Kidney (tissue), 14 donors: Measurements from ENCODE around the gene ITPR1. TPM values are rescaled to one million over a fixed set of nuclear protein-coding genes. Genes with fewer than 3 reads are reported as not detected.

Source experiments
- DNase-seq, 5 donors: peaks; one replicate each; pipeline ENCODE4 v3.0.0-alpha.2; 2013 to 2020
- FAIRE-seq: peaks from 2 replicates; lab custom pipeline; 2012; peaks lifted over from hg19 to GRCh38; lab: Jason Lieb, UNC
- H3K27ac ChIP-seq, 2 donors: one replicate each; pipeline ENCODE4 v1.7.0; 2013; ENCODE audit warnings: low read depth in 2 of 2, low read length in 2 of 2, inconsistent platforms in 1 of 2
- H3K27me3 ChIP-seq: one replicate; pipeline ENCODE4 v1.7.1; 2013; ENCODE audit warnings: low read length, inconsistent platforms; ENCODE audit not compliant: control insufficient read depth, insufficient read depth
- H3K36me3 ChIP-seq, 3 donors: one replicate each; pipeline versions ENCODE4 v1.7.0 to v1.7.1; 2013; ENCODE audit warnings: low read length in 3 of 3, control low read depth in 1 of 3, inconsistent platforms in 1 of 3; ENCODE audit not compliant: insufficient read depth in 3 of 3, control insufficient read depth in 2 of 3
- H3K4me1 ChIP-seq, 3 donors: one replicate each; pipeline versions ENCODE4 v1.7.0 to v1.7.1; 2013; ENCODE audit warnings: low read length in 3 of 3, inconsistent platforms in 1 of 3, low read depth in 1 of 3; ENCODE audit not compliant: control insufficient read depth in 2 of 3, insufficient read depth in 2 of 3
- H3K4me3 ChIP-seq, 3 donors: one replicate each; pipeline versions ENCODE4 v1.7.0 to v1.8.1; 2013; ENCODE audit warnings: low read length in 3 of 3, control low read depth in 1 of 3, inconsistent platforms in 1 of 3
- H3K9ac ChIP-seq, 3 donors: one replicate each; pipeline versions ENCODE4 v1.7.0 to v1.7.1; 2013; ENCODE audit warnings: low read length in 3 of 3, control low read depth in 1 of 3, inconsistent platforms in 1 of 3
- H3K9me3 ChIP-seq, 3 donors: one replicate each; pipeline versions ENCODE4 v1.7.0 to v1.7.1; 2013; ENCODE audit warnings: low read length in 3 of 3, control low read depth in 1 of 3, inconsistent platforms in 1 of 3; ENCODE audit not compliant: control insufficient read depth in 2 of 3, insufficient read depth in 1 of 3
- intact Hi-C: fragments of 100-400 bp; cut with DNase I; formaldehyde crosslinking; loops from one replicate; pipeline ENCODE4 v1.11.1; 2022
- polyA plus RNA-seq: library from polyadenylated mRNA; stranded (reverse); fragments of 350-450 nt; fragmentation: Illumina TruSeq; extraction: RNeasy Lipid Tissue Mini Kit (QIAGEN cat#74804); gene quantifications from one replicate; pipeline ENCODE4 v1.2.3, GENCODE V29; 2014; ENCODE audit warnings: low read depth, low replicate concordance; ENCODE audit not compliant: insufficient read depth
- total RNA-seq: library from RNA; stranded (reverse); fragmentation: NEBNext Ultra II Directional; extraction: Animal tissue kit (Norgen Biotek cat#: 25700); gene quantifications from one replicate; pipeline ENCODE4 v1.2.1, GENCODE V29; 2021
- TF ChIP-seq, protein P1 (sequence below): IDR thresholded peaks from 3 replicates; pipeline ENCODE4 v1.5.1; 2012; ENCODE audit warnings: mild to moderate bottlenecking, moderate library complexity, borderline replicate concordance; ENCODE audit not compliant: insufficient read depth; ENCODE audit errors: extremely low read depth
- donor health status: control.
- donor health status: control.
- donor health status: control.
- donor health status: control.
- donor health status: control.
- donor health status: DM: yes; HTN: yes; CAD: no.
- donor health status: Normal renal cell carcinoma (clear cell type).

ITPR1 gene
- total and polyA plus RNA-seq, 2 donors from 2014 or later: 30.2 to 81.2 TPM

DNA sequence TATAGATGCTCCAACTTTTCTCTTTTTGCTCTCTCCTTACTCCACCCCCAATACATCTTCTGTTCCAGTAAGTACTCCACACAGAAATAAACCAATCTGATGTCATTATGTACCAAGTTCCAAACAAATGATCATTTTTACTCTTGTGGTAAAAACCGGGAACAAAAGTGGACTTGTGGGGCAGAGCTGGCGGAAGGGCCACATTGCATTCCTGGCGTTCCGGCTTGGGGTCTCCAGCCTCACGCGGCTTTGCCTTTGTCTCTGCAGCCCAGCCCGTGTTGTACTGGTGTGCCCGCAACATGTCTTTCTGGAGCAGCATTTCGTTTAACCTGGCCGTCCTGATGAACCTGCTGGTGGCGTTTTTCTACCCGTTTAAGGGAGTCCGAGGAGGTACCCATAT, 301.6 kb downstream of the ITPR1 start:
- H3K9me3 ChIP-seq: peaks cover 0 to 10% (median 0%) of the 10 kb centered on the region in 3 donors
- peaks cover 8 to 43% (median 16%) of the 10 kb centered on the region in 3 donors for H3K36me3 ChIP-seq
- no peak overlapping the region for H3K27ac ChIP-seq
- DNase-seq (no peak), FAIRE-seq (no peak)
- no peaks in the 10 kb centered on the region for H3K27me3 ChIP-seq
- H3K9ac ChIP-seq: no peak overlapping the region
- H3K4me3 ChIP-seq: no peak overlapping the region
- intact Hi-C loops: no loop called here
- peaks cover 0 to 2% (median 0%) of the 10 kb centered on the region in 3 donors for H3K4me1 ChIP-seq
- TF ChIP-seq, protein P1, sequence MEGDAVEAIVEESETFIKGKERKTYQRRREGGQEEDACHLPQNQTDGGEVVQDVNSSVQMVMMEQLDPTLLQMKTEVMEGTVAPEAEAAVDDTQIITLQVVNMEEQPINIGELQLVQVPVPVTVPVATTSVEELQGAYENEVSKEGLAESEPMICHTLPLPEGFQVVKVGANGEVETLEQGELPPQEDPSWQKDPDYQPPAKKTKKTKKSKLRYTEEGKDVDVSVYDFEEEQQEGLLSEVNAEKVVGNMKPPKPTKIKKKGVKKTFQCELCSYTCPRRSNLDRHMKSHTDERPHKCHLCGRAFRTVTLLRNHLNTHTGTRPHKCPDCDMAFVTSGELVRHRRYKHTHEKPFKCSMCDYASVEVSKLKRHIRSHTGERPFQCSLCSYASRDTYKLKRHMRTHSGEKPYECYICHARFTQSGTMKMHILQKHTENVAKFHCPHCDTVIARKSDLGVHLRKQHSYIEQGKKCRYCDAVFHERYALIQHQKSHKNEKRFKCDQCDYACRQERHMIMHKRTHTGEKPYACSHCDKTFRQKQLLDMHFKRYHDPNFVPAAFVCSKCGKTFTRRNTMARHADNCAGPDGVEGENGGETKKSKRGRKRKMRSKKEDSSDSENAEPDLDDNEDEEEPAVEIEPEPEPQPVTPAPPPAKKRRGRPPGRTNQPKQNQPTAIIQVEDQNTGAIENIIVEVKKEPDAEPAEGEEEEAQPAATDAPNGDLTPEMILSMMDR: no peak

DNA sequence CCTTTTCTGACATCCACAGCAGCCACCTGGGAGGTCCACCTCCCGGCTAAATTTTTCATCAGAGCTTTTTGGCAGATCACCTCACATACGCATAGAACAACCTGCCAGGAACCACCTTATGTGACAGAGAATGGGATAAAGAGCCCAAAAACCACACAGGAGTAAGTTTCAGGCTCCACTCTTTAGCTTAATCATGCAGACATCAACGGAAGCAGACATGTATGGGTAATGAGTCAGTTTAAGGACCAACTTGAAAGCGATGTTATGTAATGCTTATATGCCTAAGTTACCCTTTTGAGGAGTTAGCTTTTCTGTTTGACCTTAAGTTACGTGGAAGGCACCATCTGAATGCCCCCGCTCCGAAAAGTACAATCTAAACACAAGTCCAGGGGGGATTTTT, 302.8 kb downstream of the ITPR1 start:
- TF ChIP-seq, protein P1: no peak
- Histone ChIP-seq H3K27me3 (no peaks in the 10 kb centered on the region), H3K9ac (no peak overlapping the region), H3K9me3 (peaks cover 0 to 8% (median 0%) of the 10 kb centered on the region in 3 donors), H3K4me1 (peaks cover 0 to 4% (median 0%) of the 10 kb centered on the region in 3 donors), H3K36me3 (peaks cover 4 to 39% (median 8%) of the 10 kb centered on the region in 3 donors), H3K27ac (no peak overlapping the region), H3K4me3 (no peak overlapping the region)
- FAIRE-seq: no peak
- no peak for DNase-seq
- intact Hi-C loops: no loop called here

DNA sequence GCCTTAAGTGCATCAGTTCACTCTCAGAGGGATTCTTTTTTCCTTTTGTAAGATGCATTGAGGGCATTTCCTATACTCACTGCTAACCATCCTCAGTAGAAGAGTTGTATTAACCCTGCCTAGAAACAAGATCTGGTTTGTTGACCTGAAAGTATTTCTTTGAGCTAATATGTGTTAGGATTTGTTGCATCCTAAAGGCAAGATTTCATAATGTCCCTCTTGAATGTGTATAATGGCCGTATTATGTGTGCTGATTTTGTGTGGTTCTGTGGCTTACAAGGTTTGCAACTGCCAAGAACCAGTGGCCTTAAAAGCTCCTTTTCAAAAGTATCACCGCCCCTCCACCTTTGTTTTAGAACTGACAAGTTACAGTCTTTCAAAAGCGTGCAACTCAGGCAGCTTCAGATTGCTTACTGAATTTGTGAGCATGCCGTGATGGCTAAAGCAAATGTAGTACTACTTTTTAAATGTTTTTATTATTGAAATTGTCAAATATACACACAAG, 304.1 kb downstream of the ITPR1 start:
- H3K9ac ChIP-seq: no peak overlapping the region
- intact Hi-C loops: no loop called here
- FAIRE-seq: no peak

More for the DNA sequence above, 304.1 kb downstream of the ITPR1 start:
- H3K27me3 ChIP-seq: no peaks in the 10 kb centered on the region
- H3K36me3 ChIP-seq: peaks cover 2 to 25% (median 7%) of the 10 kb centered on the region in 3 donors
- peaks cover 0 to 6% (median 0%) of the 10 kb centered on the region in 3 donors for H3K9me3 ChIP-seq
- peaks cover 0 to 4% (median 0%) of the 10 kb centered on the region in 3 donors for H3K4me1 ChIP-seq
- DNase-seq: no peak
- no peak overlapping the region for H3K27ac ChIP-seq
- no peak overlapping the region for H3K4me3 ChIP-seq
- TF ChIP-seq, protein P1: no peak
